Measurements from ENCODE around the gene CCND1. TPM values are rescaled to one million over a fixed set of nuclear protein-coding genes. Genes with fewer than 3 reads are reported as not detected.

CCND1 gene
- total RNA-seq, 1 experiment from 2014 or later = 579 TPM

Other genes starting within 250 kb of the CCND1 start
- 0.05 TPM in 1 of 2 replicates, not detected in the other for gene LINC01488, start 159.5 kb upstream of the CCND1 start, total RNA-seq (2014; rRNA removed; shearing (Covaris generic))
- gene LTO1, start 34.2 kb downstream of the CCND1 start, total RNA-seq (2014; rRNA removed; shearing (Covaris generic)) = 54.7 and 78.1 TPM in 2 replicates
- 3.0 and 10.3 TPM in 2 replicates for gene FGF19, start 62.9 kb downstream of the CCND1 start, total RNA-seq (2014; rRNA removed; shearing (Covaris generic))
- gene FGF4, start 134.2 kb downstream of the CCND1 start, total RNA-seq (2014; rRNA removed; shearing (Covaris generic)) = not detected in 2 replicates
- not detected in 2 replicates for gene FGF3, start 178.3 kb downstream of the CCND1 start, total RNA-seq (2014; rRNA removed; shearing (Covaris generic))

Measured in SJSA1 (cell line).